ENCODE measurements around the gene EPHA3. TPM values are rescaled to one million over a fixed set of nuclear protein-coding genes. Genes with fewer than 3 reads are reported as not detected.

EPHA3 gene
- total and polyA plus RNA-seq, 9 of the 15 experiments (the other 6 are each of a cell fraction or from before 2014, with no cell fraction given): not detected

GRCh38 chr3:89414270-89414669 is 306.8 kb downstream of the EPHA3 start:
- Histone ChIP-seq H3K4me3 (no peak overlapping the region), H3K4me1 (replicated peaks in 1 of 2; ENCODE audit: control insufficient read depth in 2 of 2, insufficient read depth in 2 of 2, low read length in 2 of 2) (no peaks in the 10 kb centered on the region), H3K9me1 (ENCODE audit: control insufficient read depth, insufficient read depth, low read length) (no peaks in the 10 kb centered on the region), H3K9ac (ENCODE audit: insufficient read depth in 1 of 2, low read depth in 2 of 2, low read length in 2 of 2) (no peak overlapping the region), H3K9me3 (replicated peaks; ENCODE audit: control insufficient read depth, insufficient read depth, low read depth, low read length) (no peaks in the 10 kb centered on the region), H2AFZ (ENCODE audit: low read depth, low read length) (no peak overlapping the region), H3K27ac (ENCODE audit: extremely low read depth, low read depth, low read length) (no peak overlapping the region), H4K20me1 (replicated peaks; ENCODE audit: control insufficient read depth, insufficient read depth, low read length) (no peaks in the 10 kb centered on the region), H3K4me2 (ENCODE audit: insufficient read depth, low read length) (no peak overlapping the region), H3K36me3 (ENCODE audit: control insufficient read depth, insufficient read depth, low read length) (no peaks in the 10 kb centered on the region), H3K79me2 (ENCODE audit: control insufficient read depth, insufficient read depth, low read length) (no peaks in the 10 kb centered on the region), H3K27me3 (ENCODE audit: control insufficient read depth in 2 of 2, insufficient read depth in 2 of 2, low read length in 2 of 2) (no peaks in the 10 kb centered on the region)
- DNase-seq (ENCODE audit: extremely low read depth in 1 of 4, low spot score in 3 of 4) (no peak), FAIRE-seq (no peak), ATAC-seq (no peak)
- intact Hi-C loops (cut with micrococcal nuclease) (no loop called here), in situ Hi-C loops (cut with MboI) (no loop called here)
- BruUV-seq (replicated peaks): no TSS peak
- ChIA-PET CTCF (ENCODE audit: low intra/inter-chr PET ratio) (no interaction called here), POLR2A (no interaction called here)
- TF ChIP-seq ZNF583 (CRISPR knock-in tag; IDR thresholded peaks at IDR 0.05): no peak
- WGBS (ENCODE audit: insufficient coverage, low coverage, missing lambda C conversion rate): 0% methylated on average over 4 of the region's 4 CpGs

GRCh38 chr3:89419647-89420241 is 312.3 kb downstream of the EPHA3 start:
- Histone ChIP-seq H3K4me1 (replicated peaks in 1 of 2; ENCODE audit: control insufficient read depth in 2 of 2, insufficient read depth in 2 of 2, low read length in 2 of 2) (no peaks in the 10 kb centered on the region), H3K27me3 (ENCODE audit: control insufficient read depth in 2 of 2, insufficient read depth in 2 of 2, low read length in 2 of 2) (no peaks in the 10 kb centered on the region), H3K9me1 (ENCODE audit: control insufficient read depth, insufficient read depth, low read length) (no peaks in the 10 kb centered on the region), H3K4me3 (no peak overlapping the region), H2AFZ (ENCODE audit: low read depth, low read length) (no peak overlapping the region), H3K79me2 (ENCODE audit: control insufficient read depth, insufficient read depth, low read length) (no peaks in the 10 kb centered on the region), H3K36me3 (ENCODE audit: control insufficient read depth, insufficient read depth, low read length) (no peaks in the 10 kb centered on the region), H3K9me3 (replicated peaks; ENCODE audit: control insufficient read depth, insufficient read depth, low read depth, low read length) (no peaks in the 10 kb centered on the region), H3K4me2 (ENCODE audit: insufficient read depth, low read length) (no peak overlapping the region), H3K9ac (ENCODE audit: insufficient read depth in 1 of 2, low read depth in 2 of 2, low read length in 2 of 2) (no peak overlapping the region), H4K20me1 (replicated peaks; ENCODE audit: control insufficient read depth, insufficient read depth, low read length) (no peaks in the 10 kb centered on the region), H3K27ac (ENCODE audit: extremely low read depth, low read depth, low read length) (no peak overlapping the region)
- in situ Hi-C loops (cut with MboI) (no loop called here), intact Hi-C loops (cut with micrococcal nuclease) (no loop called here)
- ATAC-seq: no peak
- TF ChIP-seq, protein P1, sequence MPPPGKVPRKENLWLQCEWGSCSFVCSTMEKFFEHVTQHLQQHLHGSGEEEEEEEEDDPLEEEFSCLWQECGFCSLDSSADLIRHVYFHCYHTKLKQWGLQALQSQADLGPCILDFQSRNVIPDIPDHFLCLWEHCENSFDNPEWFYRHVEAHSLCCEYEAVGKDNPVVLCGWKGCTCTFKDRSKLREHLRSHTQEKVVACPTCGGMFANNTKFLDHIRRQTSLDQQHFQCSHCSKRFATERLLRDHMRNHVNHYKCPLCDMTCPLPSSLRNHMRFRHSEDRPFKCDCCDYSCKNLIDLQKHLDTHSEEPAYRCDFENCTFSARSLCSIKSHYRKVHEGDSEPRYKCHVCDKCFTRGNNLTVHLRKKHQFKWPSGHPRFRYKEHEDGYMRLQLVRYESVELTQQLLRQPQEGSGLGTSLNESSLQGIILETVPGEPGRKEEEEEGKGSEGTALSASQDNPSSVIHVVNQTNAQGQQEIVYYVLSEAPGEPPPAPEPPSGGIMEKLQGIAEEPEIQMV (tag; conservative IDR thresholded peaks at IDR 0.05; ENCODE audit: low read depth): no peak
- TF ChIP-seq PTRF (tag; IDR thresholded peaks at IDR 0.05): no peak
- TF ChIP-seq MYC (IDR thresholded peaks at IDR 0.05; ENCODE audit: low read depth, low read length): no peak
- TF ChIP-seq MYC (CRISPR knock-in tag; IDR thresholded peaks at IDR 0.05; ENCODE audit: borderline replicate concordance, low read depth): no peak
- TF ChIP-seq EZH2 (IDR thresholded peaks at IDR 0.05; ENCODE audit: borderline replicate concordance, low read depth, low read length): no peak
- TF ChIP-seq ZNF445 (CRISPR knock-in tag; IDR thresholded peaks at IDR 0.05; ENCODE audit: low read depth): no peak
- TF ChIP-seq CXXC5 (CRISPR knock-in tag; IDR thresholded peaks at IDR 0.05): no peak
- BruUV-seq (replicated peaks): no TSS peak
- WGBS (ENCODE audit: insufficient coverage, low coverage, missing lambda C conversion rate): 0% methylated on average over 3 of the region's 3 CpGs
- CTCF ChIA-PET (ENCODE audit: low intra/inter-chr PET ratio): no interaction called here
- POLR2A ChIA-PET: no interaction called here
- FAIRE-seq: no peak
- no peak for DNase-seq (ENCODE audit: extremely low read depth in 1 of 4, low spot score in 3 of 4)

Measured in K562 (cell line).